Measurements from ENCODE around the gene UBAC1. TPM values are rescaled to one million over a fixed set of nuclear protein-coding genes. Genes with fewer than 3 reads are reported as not detected.
A peak's percentile ranks its signal among the peaks of the same experiment; 100 is the strongest.
"Not testable (repeated sequence)": the region's sequence is repeated elsewhere in the genome, so short reads cannot be mapped to it uniquely, and the experiment has no call there.

Gene UBAC1
- total RNA-seq, 2 experiments from 2014 or later, result 41.7 to 42.8 TPM

GRCh38 chr9:135921749-135922310 lies 39.3 kb downstream of the UBAC1 start:
- no peak overlapping the region for H3K4me3 Mint-ChIP-seq

GRCh38 chr9:135920973-135921585 lies 40.1 kb downstream of the UBAC1 start:
- ChIA-PET POLR2A (no interaction called here), CTCF (no interaction called here)
- H3K36me3 Mint-ChIP-seq (ENCODE audit: low read depth), result peaks cover 29% of the 10 kb centered on the region
- intact Hi-C loops (cut with DNase I, micrococcal nuclease), result loop anchor here in 1 of 2 experiments (10.0 kb wide), 1 partner anchor 964 kb away; the partner anchor contains the start of gene TRAF2
- H3K9me3 Mint-ChIP-seq (ENCODE audit: low read depth), result peaks cover 23% of the 10 kb centered on the region
- DNase-seq, result no peak
- peaks cover 18% of the 10 kb centered on the region for H3K4me1 Mint-ChIP-seq
- ATAC-seq, result no peak
- peak overlapping the region; percentile 8 for H3K27ac Mint-ChIP-seq
- no peaks in the 10 kb centered on the region for H3K27me3 Mint-ChIP-seq
- H3K4me3 Mint-ChIP-seq, result no peak overlapping the region

More at GRCh38 chr9:135921749-135922310, 39.3 kb downstream of the UBAC1 start:
- ATAC-seq (no peak), DNase-seq (no peak)
- ChIA-PET CTCF (interaction anchor here (1.3 kb wide), 1 partner anchor 56 kb away, joined by 3 read pairs; no protein-coding TSS in a partner anchor), POLR2A (no interaction called here)
- Mint-ChIP-seq H3K36me3 (ENCODE audit: low read depth) (peaks cover 22% of the 10 kb centered on the region), H3K27me3 (no peaks in the 10 kb centered on the region), H3K4me1 (peaks cover 26% of the 10 kb centered on the region), H3K27ac (no peak overlapping the region), H3K9me3 (ENCODE audit: low read depth) (peaks cover 16% of the 10 kb centered on the region)
- intact Hi-C loops (cut with DNase I, micrococcal nuclease), result loop anchor here in 1 of 2 experiments (10.0 kb wide), 1 partner anchor 963 kb away; the partner anchor contains the start of gene TRAF2

DNA sequence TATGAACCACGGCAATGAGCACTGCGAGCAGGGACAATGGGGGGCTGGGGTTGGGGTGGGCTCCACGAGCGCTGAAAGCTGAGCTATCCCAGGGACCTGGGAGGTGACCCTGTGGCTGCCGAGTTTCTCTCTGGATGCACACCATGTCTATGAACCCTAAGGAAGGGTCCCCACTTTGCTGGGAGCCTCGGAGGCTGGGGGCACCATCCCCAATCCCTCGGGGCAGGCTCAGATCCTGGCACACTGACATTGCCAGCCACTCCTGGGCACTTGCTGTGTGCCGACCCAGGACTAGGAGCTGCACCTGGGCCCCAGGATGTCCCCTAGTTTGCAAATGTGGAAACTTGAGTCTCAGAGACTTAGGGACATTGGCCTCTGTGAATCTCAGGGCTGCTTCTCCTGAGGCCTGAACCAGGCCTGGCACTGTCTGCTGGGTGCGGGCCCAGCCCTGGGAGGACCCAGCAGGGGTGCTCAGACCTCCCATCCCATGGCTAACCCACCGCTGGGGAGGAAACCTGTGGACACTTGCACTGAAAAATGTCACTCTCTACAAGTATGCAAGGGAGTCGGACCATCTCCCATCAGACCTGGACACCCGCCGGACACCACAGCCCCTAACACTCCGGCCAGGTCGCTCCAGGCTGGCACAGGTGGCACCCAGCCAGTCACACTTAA lies 40.8 kb downstream of the UBAC1 start:
- ChIA-PET POLR2A (no interaction called here), CTCF (no interaction called here)
- peaks cover 11% of the 10 kb centered on the region for H3K4me1 Mint-ChIP-seq
- intact Hi-C loops (cut with DNase I, micrococcal nuclease), result loop anchor here in 1 of 2 experiments (10.0 kb wide), 1 partner anchor 964 kb away; the partner anchor contains the start of gene TRAF2
- ATAC-seq, result no peak
- peaks cover 30% of the 10 kb centered on the region for H3K9me3 Mint-ChIP-seq (ENCODE audit: low read depth)
- peaks cover 30% of the 10 kb centered on the region for H3K36me3 Mint-ChIP-seq (ENCODE audit: low read depth)
- DNase-seq, result no peak
- H3K27me3 Mint-ChIP-seq, result no peaks in the 10 kb centered on the region
- no peak overlapping the region for H3K4me3 Mint-ChIP-seq
- H3K27ac Mint-ChIP-seq, result no peak overlapping the region

DNA sequence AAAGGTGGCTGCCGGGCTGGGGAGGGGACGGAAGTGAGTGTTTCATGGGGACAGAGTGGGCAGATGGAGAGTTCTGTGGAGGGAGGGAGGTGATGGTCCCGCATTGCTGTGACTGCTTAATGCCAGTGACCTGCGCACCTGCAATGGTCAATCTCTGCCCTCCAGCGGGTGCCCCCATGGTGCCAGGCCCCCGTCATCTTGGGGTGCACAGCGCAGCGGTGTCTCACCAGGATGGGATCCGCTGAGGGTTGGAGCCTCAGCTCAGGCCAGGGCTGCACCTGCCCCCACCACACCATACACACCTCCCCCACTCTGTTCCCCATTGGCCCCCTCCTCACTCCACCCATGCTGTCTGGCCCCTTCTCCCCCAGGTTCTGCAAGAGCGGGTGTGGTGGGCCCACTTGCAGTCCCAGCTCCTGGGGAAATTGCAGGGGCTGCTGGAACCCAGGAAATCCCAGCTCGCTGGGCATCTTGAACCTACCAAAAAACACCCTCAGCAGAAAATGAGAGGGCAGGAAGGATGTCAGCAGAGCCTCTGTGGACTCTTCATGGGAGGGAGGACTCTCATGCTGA lies 41.8 kb downstream of the UBAC1 start:
- Mint-ChIP-seq H3K4me1 (peaks cover 4% of the 10 kb centered on the region), H3K9me3 (ENCODE audit: low read depth) (peaks cover 39% of the 10 kb centered on the region), H3K27me3 (no peaks in the 10 kb centered on the region), H3K4me3 (no peak overlapping the region), H3K36me3 (ENCODE audit: low read depth) (peaks cover 35% of the 10 kb centered on the region), H3K27ac (no peak overlapping the region)
- ChIA-PET CTCF (interaction anchor here (1.0 kb wide), 1 partner anchor 36 kb away, joined by 4 read pairs; no protein-coding TSS in a partner anchor), POLR2A (no interaction called here)
- DNase-seq (no peak), ATAC-seq (no peak)
- intact Hi-C loops (cut with DNase I, micrococcal nuclease), result no loop called here

GRCh38 chr9:135916227-135916626 lies 44.9 kb downstream of the UBAC1 start:
- ATAC-seq; intact Hi-C loops (cut with DNase I, micrococcal nuclease); DNase-seq; H3K27me3 Mint-ChIP-seq; H3K4me3 Mint-ChIP-seq; H3K4me1 Mint-ChIP-seq; CTCF ChIA-PET; POLR2A ChIA-PET; H3K27ac Mint-ChIP-seq: not testable (repeated sequence)
- peaks cover 58% of the 10 kb centered on the region for H3K36me3 Mint-ChIP-seq (ENCODE audit: low read depth)
- peaks cover 44% of the 10 kb centered on the region for H3K9me3 Mint-ChIP-seq (ENCODE audit: low read depth)

DNA sequence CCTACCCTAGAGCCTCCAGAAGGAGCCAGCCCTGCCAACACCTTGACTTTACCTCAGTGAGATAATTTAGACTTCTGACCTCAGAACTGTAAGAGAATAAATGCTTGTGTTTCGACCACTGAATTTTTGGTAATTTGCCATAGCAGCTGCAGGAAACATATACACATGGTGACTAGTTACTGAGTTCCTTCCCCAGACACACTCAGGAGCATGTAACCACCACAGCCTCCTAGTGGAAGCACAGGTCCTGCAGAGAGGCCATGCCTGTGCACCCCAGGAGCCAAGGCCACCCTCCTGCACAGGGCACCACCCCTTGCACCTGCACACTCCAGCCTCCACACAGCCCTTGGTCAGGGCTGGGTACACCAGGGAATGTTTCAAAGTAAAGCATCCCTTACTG lies 46.3 kb downstream of the UBAC1 start:
- ChIA-PET POLR2A (no interaction called here), CTCF (no interaction called here)
- Mint-ChIP-seq H3K4me3 (no peak overlapping the region), H3K4me1 (peaks cover 20% of the 10 kb centered on the region), H3K27me3 (no peaks in the 10 kb centered on the region), H3K27ac (no peak overlapping the region), H3K36me3 (ENCODE audit: low read depth) (peaks cover 71% of the 10 kb centered on the region), H3K9me3 (ENCODE audit: low read depth) (peaks cover 44% of the 10 kb centered on the region)
- DNase-seq, result no peak
- no peak for ATAC-seq
- intact Hi-C loops (cut with DNase I, micrococcal nuclease), result no loop called here

DNA sequence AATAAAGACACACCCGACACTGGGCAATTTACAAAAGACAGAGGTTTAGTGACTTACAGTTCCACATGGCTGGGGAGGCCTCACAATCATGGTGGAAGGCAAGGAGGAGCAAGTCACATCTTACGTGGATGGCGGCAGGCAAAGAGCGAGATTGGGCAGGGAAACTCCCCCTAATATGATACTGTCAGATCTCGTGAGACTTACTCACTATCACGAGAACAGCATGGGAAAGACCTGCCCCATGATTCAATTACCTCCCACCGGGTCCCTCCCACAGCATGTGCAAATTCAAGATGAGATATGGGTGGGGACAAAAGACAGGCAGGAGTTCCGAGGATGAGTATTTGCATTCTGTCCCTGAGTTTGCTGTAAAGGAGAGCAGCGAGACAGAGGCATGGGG lies 49.9 kb downstream of the UBAC1 start:
- CTCF ChIA-PET; POLR2A ChIA-PET; DNase-seq; H3K27me3 Mint-ChIP-seq; ATAC-seq; intact Hi-C loops (cut with DNase I, micrococcal nuclease); H3K27ac Mint-ChIP-seq; H3K4me3 Mint-ChIP-seq: not testable (repeated sequence)
- peaks cover 35% of the 10 kb centered on the region for H3K4me1 Mint-ChIP-seq
- H3K9me3 Mint-ChIP-seq (ENCODE audit: low read depth), result peaks cover 22% of the 10 kb centered on the region
- H3K36me3 Mint-ChIP-seq (ENCODE audit: low read depth), result peaks cover 70% of the 10 kb centered on the region

DNA sequence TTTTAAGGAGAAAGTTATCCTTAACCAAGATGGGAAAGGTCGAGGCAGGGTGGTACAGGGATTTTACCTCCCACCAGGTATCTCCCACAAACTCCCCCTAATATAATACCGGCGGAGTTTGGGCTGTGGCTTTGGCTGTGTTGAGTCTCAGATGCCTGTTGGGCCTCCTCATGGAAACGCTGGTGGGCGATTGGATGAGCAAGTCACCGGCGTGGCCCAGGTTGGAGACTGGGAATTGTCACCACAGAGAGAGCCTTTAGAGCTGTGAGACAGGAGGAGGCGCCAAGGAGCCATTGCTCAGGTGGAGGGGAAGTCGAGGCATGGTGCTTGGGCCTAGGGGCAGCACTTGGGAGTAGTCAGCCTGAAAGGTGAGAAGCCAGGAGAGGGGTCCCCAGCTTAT lies 50.4 kb downstream of the UBAC1 start:
- DNase-seq (no peak), ATAC-seq (no peak)
- ChIA-PET POLR2A (interaction anchor here (0.7 kb wide), 1 partner anchor 48 kb away, joined by 3 read pairs; no protein-coding TSS in a partner anchor), CTCF (no interaction called here)
- H3K4me3 Mint-ChIP-seq, result no peak overlapping the region
- intact Hi-C loops (cut with DNase I, micrococcal nuclease), result no loop called here
- peaks cover 18% of the 10 kb centered on the region for H3K9me3 Mint-ChIP-seq (ENCODE audit: low read depth)
- H3K27ac Mint-ChIP-seq, result no peak overlapping the region
- H3K4me1 Mint-ChIP-seq, result peaks cover 40% of the 10 kb centered on the region
- H3K36me3 Mint-ChIP-seq (ENCODE audit: low read depth), result peaks cover 65% of the 10 kb centered on the region
- H3K27me3 Mint-ChIP-seq, result no peaks in the 10 kb centered on the region

- CTCF ChIA-PET, result no interaction called here
- Mint-ChIP-seq H3K36me3 (ENCODE audit: low read depth) (peaks cover 61% of the 10 kb centered on the region), H3K27ac (peak overlapping the region; percentile 42), H3K4me3 (no peak overlapping the region), H3K4me1 (peaks cover 46% of the 10 kb centered on the region), H3K9me3 (ENCODE audit: low read depth) (peaks cover 12% of the 10 kb centered on the region), H3K27me3 (no peaks in the 10 kb centered on the region)
- POLR2A ChIA-PET, result interaction anchor here (0.6 to 0.7 kb wide), 2 partner anchors 48 to 195 kb away, joined by 3 to 4 read pairs; no protein-coding TSS in a partner anchor
- no peak for ATAC-seq
- DNase-seq, result no peak
- intact Hi-C loops (cut with DNase I, micrococcal nuclease), result no loop called here
These were observed 51.0 kb downstream of the UBAC1 start for GRCh38 chr9:135910216-135910615.

DNA sequence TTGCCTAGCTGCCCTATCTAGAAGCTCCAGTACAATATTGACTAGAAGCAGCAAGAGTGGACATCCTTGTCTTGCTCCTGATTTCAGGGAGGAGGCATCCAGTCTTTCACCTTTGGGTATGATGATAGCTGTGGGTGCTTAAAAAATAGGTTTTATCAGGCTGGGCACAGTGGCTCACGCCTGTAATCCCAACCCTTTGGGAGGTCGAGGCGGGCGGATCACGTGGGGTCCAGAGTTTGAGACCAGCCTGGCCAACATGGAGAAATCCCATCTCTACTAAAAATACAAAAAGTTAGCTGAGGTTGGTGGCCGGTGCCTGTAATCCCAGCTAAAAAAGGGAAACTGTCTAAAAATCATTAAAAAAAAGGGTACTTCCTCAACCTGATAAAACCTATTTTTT lies 51.8 kb downstream of the UBAC1 start:
- Mint-ChIP-seq H3K27ac (peak overlapping the region; percentile 37), H3K27me3 (no peaks in the 10 kb centered on the region), H3K36me3 (ENCODE audit: low read depth) (peaks cover 61% of the 10 kb centered on the region), H3K4me3 (peak overlapping the region; percentile 77), H3K9me3 (ENCODE audit: low read depth) (peaks cover 5% of the 10 kb centered on the region), H3K4me1 (peaks cover 52% of the 10 kb centered on the region)
- ATAC-seq (no peak), DNase-seq (no peak)
- ChIA-PET POLR2A (no interaction called here), CTCF (interaction anchor here (0.6 to 1.2 kb wide), 2 partner anchors 15 to 44 kb away, joined by 5 read pairs; no protein-coding TSS in a partner anchor)
- intact Hi-C loops (cut with DNase I, micrococcal nuclease), result loop anchor here (5.0 kb wide), 10 partner anchors 47 to 1882 kb away; partner anchors contain the start of genes BRD3 (in 1 of the 2), BRD3OS (in 1 of the 2), EHMT1 (in 1 of the 2) and MAN1B1 (in 1 of the 2)

DNA sequence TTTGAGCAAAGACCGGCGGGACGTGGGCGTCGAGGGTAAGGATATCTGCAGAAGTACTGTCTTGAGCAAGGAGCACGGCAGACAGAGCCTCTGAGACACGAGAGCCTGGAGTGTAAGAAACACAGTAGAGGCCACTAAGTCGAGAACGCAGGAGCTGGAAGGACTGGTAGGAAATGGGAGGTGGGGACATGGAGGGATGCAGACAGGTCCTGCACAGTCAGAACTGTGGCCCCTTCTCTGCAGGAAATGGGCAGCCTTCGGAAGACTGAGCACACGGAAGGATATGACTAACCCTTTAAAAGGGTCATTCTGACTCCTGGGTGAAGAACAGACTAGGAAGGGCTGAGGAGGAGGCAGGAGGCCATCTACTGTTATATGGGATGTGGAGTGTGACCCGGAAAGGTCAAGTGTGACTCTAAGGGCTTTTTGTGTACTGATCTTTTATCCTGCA lies 52.4 kb downstream of the UBAC1 start:
- Mint-ChIP-seq H3K4me3 (peak overlapping the region; percentile 77), H3K36me3 (ENCODE audit: low read depth) (peaks cover 57% of the 10 kb centered on the region), H3K4me1 (peaks cover 52% of the 10 kb centered on the region), H3K9me3 (ENCODE audit: low read depth) (peaks cover 3% of the 10 kb centered on the region), H3K27ac (peak overlapping the region; percentile 64), H3K27me3 (no peaks in the 10 kb centered on the region)
- ChIA-PET CTCF (interaction anchor here (0.6 to 1.2 kb wide), 2 partner anchors 16 to 43 kb away, joined by 5 read pairs; no protein-coding TSS in a partner anchor), POLR2A (no interaction called here)
- intact Hi-C loops (cut with DNase I, micrococcal nuclease), result loop anchor here (5.0 kb wide), 10 partner anchors 46 to 1881 kb away; partner anchors contain the start of genes BRD3 (in 1 of the 2), BRD3OS (in 1 of the 2), EHMT1 (in 1 of the 2) and MAN1B1 (in 1 of the 2)
- DNase-seq, result no peak
- no peak for ATAC-seq

Measured in activated CD4-positive, alpha-beta T cell treated with anti-CD3 and anti-CD28 coated beads for 36 hours (primary cell).